OCI-LY7 (cell line): ENCODE measurements around the gene MACROD2. TPM values are rescaled to one million over a fixed set of nuclear protein-coding genes. Genes with fewer than 3 reads are reported as not detected.

Experiments used
- BruUV-seq: library from RNA; stranded (reverse); fragments of 400-500 nt; replicated peaks from 2 replicates; lab custom pipeline; 2021; lab: Mats Ljungman, UMichigan
- CTCF ChIA-PET: fragments of 300-600 bp; sonication (Branson Sonifier 250); formaldehyde crosslinking; loops from one replicate; lab custom pipeline; 2022; ENCODE audit warnings: antibody characterized with exemption; ENCODE audit not compliant: unreplicated experiment; lab: Charles Lee
- POLR2A ChIA-PET: fragments of 300-600 bp; sonication (Branson Sonifier 250); formaldehyde crosslinking; loops from one replicate; lab custom pipeline; 2022; ENCODE audit warnings: antibody characterized with exemption; lab: Charles Lee
- DNase-seq: peaks from one replicate; pipeline ENCODE4 v3.0.0-alpha.2; 2015; ENCODE audit warnings: low spot score
- H2AFZ ChIP-seq: fragments of 200-600 bp; sonication (generic), shearing (Covaris generic); 2 replicates; pipeline ENCODE4 v1.6.1; 2014; ENCODE audit warnings: mild to moderate bottlenecking, antibody characterized with exemption, low read length, moderate library complexity
- H3K27ac ChIP-seq: fragments of 200-600 bp; sonication (generic); 2 replicates; pipeline ENCODE4 v1.5.1; 2014; ENCODE audit warnings: mixed run types, low read depth, mild to moderate bottlenecking, moderate library complexity, low read length, inconsistent platforms; ENCODE audit not compliant: poor library complexity, severe bottlenecking
- H3K36me3 ChIP-seq: fragments of 200-600 bp; sonication (generic); 2 replicates; pipeline ENCODE4 v1.6.1; 2014; ENCODE audit warnings: mild to moderate bottlenecking, antibody characterized with exemption, low read length, moderate library complexity, mixed read lengths; ENCODE audit not compliant: insufficient read depth
- H3K4me1 ChIP-seq: fragments of 200-600 bp; sonication (generic); 2 replicates; pipeline ENCODE4 v1.5.1; 2014; ENCODE audit warnings: mild to moderate bottlenecking, low read length; ENCODE audit not compliant: insufficient read depth, poor library complexity, severe bottlenecking
- H3K4me2 ChIP-seq: fragments of 200-600 bp; sonication (generic); 2 replicates; pipeline ENCODE4 v1.6.1; 2014; ENCODE audit warnings: mild to moderate bottlenecking, low read length
- H3K4me3 ChIP-seq: fragments of 200-600 bp; sonication (generic); 2 replicates; pipeline ENCODE4 v1.5.1; 2014; ENCODE audit warnings: mild to moderate bottlenecking, low read depth, low read length; ENCODE audit not compliant: poor library complexity, severe bottlenecking
- H3K79me2 ChIP-seq: fragments of 200-600 bp; sonication (generic); 2 replicates; pipeline ENCODE4 v1.6.1; 2016; ENCODE audit warnings: low read depth, mild to moderate bottlenecking, low read length, moderate library complexity, mixed read lengths; ENCODE audit not compliant: insufficient read depth
- H3K9me2 ChIP-seq: fragments of 200-600 bp; sonication (generic); 2 replicates; pipeline ENCODE4 v1.6.1; 2016; ENCODE audit warnings: mild to moderate bottlenecking, low read length, mixed read lengths; ENCODE audit not compliant: insufficient read depth
- H3K9me3 ChIP-seq: fragments of 200-600 bp; sonication (generic); 2 replicates; pipeline ENCODE4 v1.6.1; 2014; ENCODE audit warnings: mild to moderate bottlenecking, mixed run types, low read length, mixed read lengths
- H4K20me1 ChIP-seq: fragments of 200-600 bp; sonication (generic); 2 replicates; pipeline ENCODE4 v1.6.1; 2014; ENCODE audit warnings: mild to moderate bottlenecking, antibody characterized with exemption, low read length, moderate library complexity, mixed read lengths; ENCODE audit not compliant: insufficient read depth
- EZH2phosphoT487 ChIP-seq: fragments of 200-600 bp; sonication (generic); IDR thresholded peaks from 2 replicates; pipeline ENCODE4 v1.6.1; 2018; ENCODE audit warnings: low read depth, borderline replicate concordance, mild to moderate bottlenecking, mixed run types, antibody characterized with exemption, low read length, moderate library complexity, mixed read lengths
- intact Hi-C: fragments of 100-400 bp; cut with micrococcal nuclease; formaldehyde crosslinking; loops from one replicate; pipeline ENCODE4 v1.10.0; 2022; ENCODE audit not compliant: unreplicated experiment
- total RNA-seq, 2 experiments: library from RNA; depleted of rRNA in 1 of 2; stranded (reverse); fragments of >200 nt in 1 of 2; shearing (Covaris generic) in 1 of 2; gene quantifications; 2 replicates each; pipeline ENCODE4 v1.2.3, GENCODE V29; 2014 to 2022
- TF ChIP-seq, protein P1 (sequence below): fragments of 200-600 bp; sonication (generic); conservative IDR thresholded peaks from 2 replicates; pipeline ENCODE4 v1.5.1; 2014; ENCODE audit warnings: mild to moderate bottlenecking, antibody characterized with exemption, low read length, moderate library complexity, mixed read lengths

MACROD2 gene
- total RNA-seq, 2 experiments from 2014 or later: 0.09 to 4.5 TPM

DNA sequence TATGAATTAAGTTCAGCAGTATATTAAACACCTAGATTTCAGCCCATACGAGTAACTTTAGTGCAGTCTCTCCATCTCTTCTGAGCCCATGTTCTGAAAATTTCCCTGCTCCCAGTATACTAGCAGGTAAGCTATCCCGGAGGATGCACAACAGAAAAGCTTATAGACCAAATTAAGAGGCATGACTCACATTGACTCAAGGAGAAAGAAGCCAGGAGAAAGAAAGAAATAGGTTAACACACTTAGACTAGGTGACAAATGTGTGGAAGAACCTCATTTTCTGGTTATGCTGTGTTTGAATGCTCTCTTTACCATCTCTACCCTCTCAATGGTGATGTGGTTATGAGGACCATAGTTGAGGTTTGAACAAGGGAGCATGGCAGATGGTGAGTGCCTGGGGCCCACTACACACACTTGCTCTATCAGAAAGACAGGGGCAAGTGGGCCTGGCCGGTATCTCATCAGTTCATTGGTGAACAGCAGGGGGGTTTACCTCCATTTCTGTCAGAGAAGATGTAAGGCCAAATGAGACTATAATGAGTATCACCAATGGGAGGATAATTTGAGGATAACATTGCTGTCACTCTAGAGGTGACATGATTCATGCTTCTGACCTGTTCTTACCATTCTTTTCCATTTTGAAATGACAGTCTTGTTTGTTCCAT is 1244.4 kb downstream of the MACROD2 start:
- POLR2A ChIA-PET: interaction anchor here (0.6 to 0.8 kb wide), 3 partner anchors 16 to 1249 kb away, joined by 3 to 6 read pairs (median 4); no protein-coding TSS in a partner anchor
- no peak for DNase-seq
- no peak for TF ChIP-seq EZH2phosphoT487
- TF ChIP-seq, protein P1, sequence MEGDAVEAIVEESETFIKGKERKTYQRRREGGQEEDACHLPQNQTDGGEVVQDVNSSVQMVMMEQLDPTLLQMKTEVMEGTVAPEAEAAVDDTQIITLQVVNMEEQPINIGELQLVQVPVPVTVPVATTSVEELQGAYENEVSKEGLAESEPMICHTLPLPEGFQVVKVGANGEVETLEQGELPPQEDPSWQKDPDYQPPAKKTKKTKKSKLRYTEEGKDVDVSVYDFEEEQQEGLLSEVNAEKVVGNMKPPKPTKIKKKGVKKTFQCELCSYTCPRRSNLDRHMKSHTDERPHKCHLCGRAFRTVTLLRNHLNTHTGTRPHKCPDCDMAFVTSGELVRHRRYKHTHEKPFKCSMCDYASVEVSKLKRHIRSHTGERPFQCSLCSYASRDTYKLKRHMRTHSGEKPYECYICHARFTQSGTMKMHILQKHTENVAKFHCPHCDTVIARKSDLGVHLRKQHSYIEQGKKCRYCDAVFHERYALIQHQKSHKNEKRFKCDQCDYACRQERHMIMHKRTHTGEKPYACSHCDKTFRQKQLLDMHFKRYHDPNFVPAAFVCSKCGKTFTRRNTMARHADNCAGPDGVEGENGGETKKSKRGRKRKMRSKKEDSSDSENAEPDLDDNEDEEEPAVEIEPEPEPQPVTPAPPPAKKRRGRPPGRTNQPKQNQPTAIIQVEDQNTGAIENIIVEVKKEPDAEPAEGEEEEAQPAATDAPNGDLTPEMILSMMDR: no peak
- intact Hi-C loops: no loop called here
- Histone ChIP-seq H3K9me2 (no peaks in the 10 kb centered on the region), H3K27ac (no peak overlapping the region), H3K36me3 (no peaks in the 10 kb centered on the region), H3K4me3 (no peak overlapping the region), H3K9me3 (no peaks in the 10 kb centered on the region), H3K4me1 (no peaks in the 10 kb centered on the region), H4K20me1 (no peaks in the 10 kb centered on the region), H3K79me2 (no peaks in the 10 kb centered on the region), H2AFZ (no peak overlapping the region), H3K4me2 (no peak overlapping the region)
- no TSS peak for BruUV-seq
- CTCF ChIA-PET: no interaction called here

DNA sequence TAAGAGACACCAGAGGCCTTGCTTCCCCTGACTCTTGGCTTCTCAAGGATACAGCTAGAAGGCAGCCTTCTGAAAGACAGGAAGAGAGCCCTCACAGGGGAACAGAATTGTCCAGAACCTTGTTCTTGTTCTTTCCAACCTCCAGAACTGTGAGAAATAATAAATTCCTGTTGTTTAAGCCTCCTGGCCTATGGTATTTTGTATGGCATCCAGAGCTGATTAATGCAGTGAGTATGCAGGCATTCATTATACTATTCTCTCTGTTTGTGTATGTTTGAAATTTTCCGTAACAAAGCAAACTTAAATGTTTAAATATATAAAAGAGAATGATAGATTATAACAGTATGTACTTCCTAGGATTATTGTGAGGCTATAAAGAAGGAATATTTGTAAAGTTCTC is 1245.5 kb downstream of the MACROD2 start:
- Histone ChIP-seq H3K79me2 (no peaks in the 10 kb centered on the region), H3K4me3 (no peak overlapping the region), H3K36me3 (no peaks in the 10 kb centered on the region), H4K20me1 (no peaks in the 10 kb centered on the region), H3K9me2 (no peaks in the 10 kb centered on the region), H2AFZ (no peak overlapping the region), H3K4me1 (no peaks in the 10 kb centered on the region), H3K4me2 (no peak overlapping the region), H3K27ac (no peak overlapping the region), H3K9me3 (no peaks in the 10 kb centered on the region)
- BruUV-seq: no TSS peak
- intact Hi-C loops: no loop called here
- no peak for DNase-seq
- no peak for TF ChIP-seq EZH2phosphoT487
- TF ChIP-seq, protein P1: no peak
- ChIA-PET CTCF (no interaction called here), POLR2A (interaction anchor here (0.7 kb wide), 1 partner anchor 11 kb away, joined by 3 read pairs; no protein-coding TSS in a partner anchor)

DNA sequence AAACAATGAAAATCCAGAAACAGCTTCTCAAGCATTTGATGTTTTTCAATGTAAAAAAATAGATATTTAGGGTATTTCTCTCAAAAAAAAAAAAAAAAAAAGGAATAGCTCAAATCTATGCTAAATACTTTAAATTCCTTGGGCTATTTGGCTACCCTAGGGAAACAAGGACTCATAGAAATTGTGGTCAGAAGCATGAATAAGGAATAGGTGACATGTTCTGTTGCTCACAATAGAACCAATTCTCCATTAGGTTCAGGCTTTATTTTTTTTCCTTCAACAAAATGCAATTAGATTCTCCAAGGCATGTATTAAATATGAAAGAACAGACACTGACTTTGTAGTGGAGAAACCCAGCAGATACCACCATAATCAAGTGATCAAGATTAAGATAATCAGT is 1246.4 kb downstream of the MACROD2 start:
- TF ChIP-seq, protein P1: no peak
- TF ChIP-seq EZH2phosphoT487: no peak
- no peak overlapping the region for H3K4me2 ChIP-seq
- H3K79me2 ChIP-seq: no peaks in the 10 kb centered on the region
- no TSS peak for BruUV-seq
- intact Hi-C loops: no loop called here
- H3K4me1 ChIP-seq: no peaks in the 10 kb centered on the region
- no peaks in the 10 kb centered on the region for H4K20me1 ChIP-seq
- POLR2A ChIA-PET: interaction anchor here (0.6 to 1.1 kb wide), 4 partner anchors 11 to 1809 kb away, joined by 3 to 4 read pairs (median 4); no protein-coding TSS in a partner anchor
- no peak overlapping the region for H3K27ac ChIP-seq
- CTCF ChIA-PET: no interaction called here
- no peaks in the 10 kb centered on the region for H3K9me3 ChIP-seq
- no peak overlapping the region for H2AFZ ChIP-seq
- no peaks in the 10 kb centered on the region for H3K9me2 ChIP-seq
- no peaks in the 10 kb centered on the region for H3K36me3 ChIP-seq
- DNase-seq: no peak
- H3K4me3 ChIP-seq: no peak overlapping the region
